ENCODE results near the gene E2F1.
"Not testable (repeated sequence)": the region's sequence is repeated elsewhere in the genome, so short reads cannot be mapped to it uniquely, and the experiment has no call there.

Gene E2F1

GRCh38 chr20:33635341-33635740, 50.8 kb downstream of the E2F1 start:
- no peak for DNase-seq

GRCh38 chr20:33631910-33632309, 54.3 kb downstream of the E2F1 start:
- DNase-seq: not testable (repeated sequence)

- DNase-seq: no peak
Measured at GRCh38 chr20:33630507-33630906, 55.7 kb downstream of the E2F1 start.

GRCh38 chr20:33629979-33630378, 56.2 kb downstream of the E2F1 start:
- no peak for DNase-seq

GRCh38 chr20:33629533-33629932, 56.7 kb downstream of the E2F1 start:
- no peak for DNase-seq

- DNase-seq: no peak
Measured at GRCh38 chr20:33627577-33628216, 58.5 kb downstream of the E2F1 start.

- no peak for DNase-seq
Measured at GRCh38 chr20:33626190-33626589, 60.0 kb downstream of the E2F1 start.

Measured in RPMI8226 (cell line).